GM12878 (cell line): Measurements from ENCODE around the gene DHCR24.
"Not testable (repeated sequence)": the region's sequence is repeated elsewhere in the genome, so short reads cannot be mapped to it uniquely, and the experiment has no call there.

ENCODE experiments used
- EZH2 ChIP-seq: IDR thresholded peaks from 2 replicates; pipeline ENCODE4 v1.6.1; 2012; ENCODE audit warnings: low read depth, mild to moderate bottlenecking, control low read depth, inconsistent platforms, low read length, borderline replicate concordance; ENCODE audit not compliant: control insufficient read depth
- GABPA ChIP-seq: IDR thresholded peaks from 2 replicates; pipeline ENCODE4 v1.6.1; 2014; ENCODE audit warnings: antibody characterized with exemption, low read depth, mild to moderate bottlenecking, inconsistent platforms
- JUND ChIP-seq: IDR thresholded peaks from 2 replicates; pipeline ENCODE4 v1.6.1; 2012; ENCODE audit warnings: low read depth, mild to moderate bottlenecking, low read length, improper control_type of control experiment, moderate library complexity
- MXI1 ChIP-seq: fragments of 150-350 bp; IDR thresholded peaks from 2 replicates; pipeline ENCODE4 v1.6.1; 2011; ENCODE audit warnings: low read depth, mild to moderate bottlenecking, inconsistent platforms, low read length, improper control_type of control experiment
- NFIC ChIP-seq: IDR thresholded peaks from 2 replicates; pipeline ENCODE4 v1.6.1; 2012; ENCODE audit warnings: low read depth, mild to moderate bottlenecking, inconsistent platforms, low read length, moderate library complexity
- POLR2A ChIP-seq: IDR thresholded peaks from 2 replicates; pipeline ENCODE4 v1.6.1; 2011; ENCODE audit warnings: low read depth, mild to moderate bottlenecking, low read length
- POLR2AphosphoS5 ChIP-seq: IDR thresholded peaks from 2 replicates; pipeline ENCODE4 v1.6.1; 2011; ENCODE audit warnings: mild to moderate bottlenecking, low read length, inconsistent platforms
- RFX5 ChIP-seq: IDR thresholded peaks from 2 replicates; pipeline ENCODE4 v1.6.1; 2011; ENCODE audit warnings: low read depth, low read length, improper control_type of control experiment
- YBX1 ChIP-seq: fragments of 450-650 bp; IDR thresholded peaks from 2 replicates; pipeline ENCODE4 v1.6.1; 2016; ENCODE audit warnings: antibody characterized with exemption
- TF ChIP-seq, protein P1 (sequence below), 3 experiments: IDR thresholded peaks in 2 of 3; conservative IDR thresholded peaks in 1 of 3; 2 replicates each; pipeline ENCODE4 v1.5.1; 2011; ENCODE audit warnings: low read depth in 3 of 3, low read length in 3 of 3, mild to moderate bottlenecking in 3 of 3, control low read depth in 2 of 3, moderate library complexity in 2 of 3, inconsistent platforms in 1 of 3, mixed read lengths in 1 of 3; ENCODE audit not compliant: control insufficient read depth in 2 of 3, insufficient read depth in 1 of 3; ENCODE audit errors: extremely low read depth in 1 of 3

- TF ChIP-seq, protein P1, sequence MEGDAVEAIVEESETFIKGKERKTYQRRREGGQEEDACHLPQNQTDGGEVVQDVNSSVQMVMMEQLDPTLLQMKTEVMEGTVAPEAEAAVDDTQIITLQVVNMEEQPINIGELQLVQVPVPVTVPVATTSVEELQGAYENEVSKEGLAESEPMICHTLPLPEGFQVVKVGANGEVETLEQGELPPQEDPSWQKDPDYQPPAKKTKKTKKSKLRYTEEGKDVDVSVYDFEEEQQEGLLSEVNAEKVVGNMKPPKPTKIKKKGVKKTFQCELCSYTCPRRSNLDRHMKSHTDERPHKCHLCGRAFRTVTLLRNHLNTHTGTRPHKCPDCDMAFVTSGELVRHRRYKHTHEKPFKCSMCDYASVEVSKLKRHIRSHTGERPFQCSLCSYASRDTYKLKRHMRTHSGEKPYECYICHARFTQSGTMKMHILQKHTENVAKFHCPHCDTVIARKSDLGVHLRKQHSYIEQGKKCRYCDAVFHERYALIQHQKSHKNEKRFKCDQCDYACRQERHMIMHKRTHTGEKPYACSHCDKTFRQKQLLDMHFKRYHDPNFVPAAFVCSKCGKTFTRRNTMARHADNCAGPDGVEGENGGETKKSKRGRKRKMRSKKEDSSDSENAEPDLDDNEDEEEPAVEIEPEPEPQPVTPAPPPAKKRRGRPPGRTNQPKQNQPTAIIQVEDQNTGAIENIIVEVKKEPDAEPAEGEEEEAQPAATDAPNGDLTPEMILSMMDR (IDR thresholded peaks at IDR 0.05 in 2 of 3, conservative IDR thresholded peaks at IDR 0.05 in 1 of 3; ENCODE audit: control insufficient read depth in 2 of 3, extremely low read depth in 1 of 3, insufficient read depth in 1 of 3, low read depth in 3 of 3, low read length in 3 of 3), result not testable (repeated sequence)
- TF ChIP-seq POLR2AphosphoS5, POLR2A, MXI1, YBX1, JUND, EZH2, NFIC, RFX5, GABPA: not testable (repeated sequence)
These were observed 24.1 kb upstream of the DHCR24 start for GRCh38 chr1:54911076-54911475.
